ENCODE data around the gene LOXHD1. TPM values are rescaled to one million over a fixed set of nuclear protein-coding genes. Genes with fewer than 3 reads are reported as not detected.

LOXHD1 gene
- total RNA-seq, 1 experiment from 2014 or later = not detected

GRCh38 chr18:46460754-46461153, 196.3 kb downstream of the LOXHD1 start:
- ChIA-PET CTCF (no interaction called here), POLR2A (no interaction called here)
- Histone ChIP-seq H3K27me3 (ENCODE audit: control insufficient read depth, insufficient read depth, low read length) (no peaks in the 10 kb centered on the region), H3K4me1 (ENCODE audit: control insufficient read depth, insufficient read depth, low read length) (no peaks in the 10 kb centered on the region), H3K36me3 (ENCODE audit: control insufficient read depth, insufficient read depth, low read length) (no peaks in the 10 kb centered on the region), H3K4me3 (ENCODE audit: low read depth in 2 of 2, low read length in 2 of 2) (no peak overlapping the region), H3K9me3 (ENCODE audit: control insufficient read depth, insufficient read depth, low read depth, low read length) (no peaks in the 10 kb centered on the region), H3K27ac (ENCODE audit: low read length) (no peak overlapping the region)
- DNase-seq (ENCODE audit: low read depth, low spot score) (no peak), ATAC-seq (no peak)
- intact Hi-C loops (cut with micrococcal nuclease; ENCODE audit: unreplicated experiment) = no loop called here
- in situ Hi-C loops (cut with HindIII; ENCODE audit: low pct_unique_long_range_greater_than_20kb, low sequenced_read_pairs) = no loop called here
- BruUV-seq (replicated peaks) = no TSS peak
- TF ChIP-seq CTCF (IDR thresholded peaks at IDR 0.05) = no peak
- no peak for TF ChIP-seq SIN3A (IDR thresholded peaks at IDR 0.05; ENCODE audit: borderline replicate concordance, insufficient read depth, low read depth, low read length)
- no peak for TF ChIP-seq TCF7L2 (IDR thresholded peaks at IDR 0.05; ENCODE audit: low read depth, low read length)
- TF ChIP-seq POLR2AphosphoS5 (IDR thresholded peaks at IDR 0.05; ENCODE audit: low read depth, low read length) = no peak
- TF ChIP-seq REST (IDR thresholded peaks at IDR 0.05; ENCODE audit: insufficient read depth in 1 of 2, low read depth in 2 of 2, low read length in 1 of 2) = no peak

GRCh38 chr18:46459789-46460455, 197.1 kb downstream of the LOXHD1 start:
- in situ Hi-C loops (cut with HindIII; ENCODE audit: low pct_unique_long_range_greater_than_20kb, low sequenced_read_pairs) (no loop called here), intact Hi-C loops (cut with micrococcal nuclease; ENCODE audit: unreplicated experiment) (no loop called here)
- no TSS peak for BruUV-seq (replicated peaks)
- no peak overlapping the region for H3K27ac ChIP-seq (ENCODE audit: low read length)
- ChIA-PET POLR2A (no interaction called here), CTCF (no interaction called here)
- H3K36me3 ChIP-seq (ENCODE audit: control insufficient read depth, insufficient read depth, low read length) = no peaks in the 10 kb centered on the region
- no peaks in the 10 kb centered on the region for H3K9me3 ChIP-seq (ENCODE audit: control insufficient read depth, insufficient read depth, low read depth, low read length)
- DNase-seq (ENCODE audit: low read depth, low spot score) (no peak), ATAC-seq (no peak)
- no peaks in the 10 kb centered on the region for H3K27me3 ChIP-seq (ENCODE audit: control insufficient read depth, insufficient read depth, low read length)
- H3K4me3 ChIP-seq (ENCODE audit: low read depth in 2 of 2, low read length in 2 of 2) = no peak overlapping the region
- no peaks in the 10 kb centered on the region for H3K4me1 ChIP-seq (ENCODE audit: control insufficient read depth, insufficient read depth, low read length)
- TF ChIP-seq POLR2AphosphoS5 (IDR thresholded peaks at IDR 0.05; ENCODE audit: low read depth, low read length) (no peak), CTCF (IDR thresholded peaks at IDR 0.05) (no peak), SIN3A (IDR thresholded peaks at IDR 0.05; ENCODE audit: borderline replicate concordance, insufficient read depth, low read depth, low read length) (no peak), TCF7L2 (IDR thresholded peaks at IDR 0.05; ENCODE audit: low read depth, low read length) (no peak), REST (IDR thresholded peaks at IDR 0.05; ENCODE audit: insufficient read depth in 1 of 2, low read depth in 2 of 2, low read length in 1 of 2) (no peak)

Data from Panc1 (cell line).